Dedifferentiated amniotic fluid mesenchymal stem cell (primary cell): Measurements from ENCODE around the gene CACNA1C.
A peak's percentile ranks its signal among the peaks of the same experiment; 100 is the strongest.

Source experiments
- DNase-seq: peaks from one replicate; pipeline ENCODE4 v3.0.0-alpha.2; 2016; ENCODE audit errors: extremely low spot score

Gene CACNA1C

GRCh38 chr12:2035431-2036055, 17.2 kb upstream of the CACNA1C start:
- no peak for DNase-seq

- DNase-seq, result no peak
Observed at GRCh38 chr12:2039034-2039433, 13.8 kb upstream of the CACNA1C start.

- no peak for DNase-seq
Observed at GRCh38 chr12:2043054-2043453, 9.7 kb upstream of the CACNA1C start.

GRCh38 chr12:2044165-2044564, 8.6 kb upstream of the CACNA1C start:
- no peak for DNase-seq

- DNase-seq, result no peak
Observed at GRCh38 chr12:2046957-2047356, 5.8 kb upstream of the CACNA1C start.

- DNase-seq, result no peak
Observed at GRCh38 chr12:2047752-2048151, 5.0 kb upstream of the CACNA1C start.

- DNase-seq, result no peak
Observed at GRCh38 chr12:2049604-2050540, 2.9 kb upstream of the CACNA1C start.

GRCh38 chr12:2051700-2052621, 826 bp upstream of the CACNA1C start:
- no peak for DNase-seq

GRCh38 chr12:2053691-2054090, 904 bp downstream of the CACNA1C start:
- no peak for DNase-seq

- no peak for DNase-seq
Observed at GRCh38 chr12:2054091-2055018, 1.6 kb downstream of the CACNA1C start.

GRCh38 chr12:2057041-2057794, 4.4 kb downstream of the CACNA1C start:
- DNase-seq, result peak; percentile 39

- no peak for DNase-seq
Observed at GRCh38 chr12:2057795-2058408, 5.1 kb downstream of the CACNA1C start.

GRCh38 chr12:2058837-2059236, 6.0 kb downstream of the CACNA1C start:
- DNase-seq, result no peak

- DNase-seq, result no peak
Observed at GRCh38 chr12:2061402-2061801, 8.6 kb downstream of the CACNA1C start.

GRCh38 chr12:2064071-2064507, 11.3 kb downstream of the CACNA1C start:
- DNase-seq, result no peak

GRCh38 chr12:2068653-2069052, 15.9 kb downstream of the CACNA1C start:
- no peak for DNase-seq

- no peak for DNase-seq
Observed at GRCh38 chr12:2070440-2071045, 17.8 kb downstream of the CACNA1C start.

- no peak for DNase-seq
Observed at GRCh38 chr12:2074792-2075191, 22.0 kb downstream of the CACNA1C start.

- no peak for DNase-seq
Observed at GRCh38 chr12:2075508-2076195, 22.9 kb downstream of the CACNA1C start.
